GM19023 (cell line): ENCODE results near the gene ALS2CL.
"Not testable (repeated sequence)": the region's sequence is repeated elsewhere in the genome, so short reads cannot be mapped to it uniquely, and the experiment has no call there.

ENCODE experiments used
- ATAC-seq: cut with Tn5 transposase; IDR thresholded peaks from one replicate; pipeline ENCODE4 v1.9.1; 2021; ENCODE audit warnings: mild to moderate bottlenecking, moderate library complexity; ENCODE audit not compliant: unreplicated experiment

Gene ALS2CL, protein sequence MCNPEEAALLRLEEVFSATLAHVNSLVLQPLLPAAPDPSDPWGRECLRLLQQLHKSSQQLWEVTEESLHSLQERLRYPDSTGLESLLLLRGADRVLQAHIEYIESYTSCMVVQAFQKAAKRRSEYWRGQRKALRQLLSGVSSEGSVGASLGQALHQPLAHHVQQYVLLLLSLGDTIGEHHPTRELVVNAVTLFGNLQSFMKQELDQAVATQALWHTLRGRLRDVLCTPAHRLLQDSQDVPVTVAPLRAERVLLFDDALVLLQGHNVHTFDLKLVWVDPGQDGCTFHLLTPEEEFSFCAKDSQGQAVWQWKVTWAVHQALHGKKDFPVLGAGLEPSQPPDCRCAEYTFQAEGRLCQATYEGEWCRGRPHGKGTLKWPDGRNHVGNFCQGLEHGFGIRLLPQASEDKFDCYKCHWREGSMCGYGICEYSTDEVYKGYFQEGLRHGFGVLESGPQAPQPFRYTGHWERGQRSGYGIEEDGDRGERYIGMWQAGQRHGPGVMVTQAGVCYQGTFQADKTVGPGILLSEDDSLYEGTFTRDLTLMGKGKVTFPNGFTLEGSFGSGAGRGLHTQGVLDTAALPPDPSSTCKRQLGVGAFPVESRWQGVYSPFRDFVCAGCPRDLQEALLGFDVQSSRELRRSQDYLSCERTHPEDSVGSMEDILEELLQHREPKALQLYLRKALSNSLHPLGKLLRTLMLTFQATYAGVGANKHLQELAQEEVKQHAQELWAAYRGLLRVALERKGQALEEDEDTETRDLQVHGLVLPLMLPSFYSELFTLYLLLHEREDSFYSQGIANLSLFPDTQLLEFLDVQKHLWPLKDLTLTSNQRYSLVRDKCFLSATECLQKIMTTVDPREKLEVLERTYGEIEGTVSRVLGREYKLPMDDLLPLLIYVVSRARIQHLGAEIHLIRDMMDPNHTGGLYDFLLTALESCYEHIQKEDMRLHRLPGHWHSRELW

GRCh38 chr3:46693038-46693891, at the start of gene ALS2CL:
ALS2CL (minus strand) TSS chr3:46693679; CDS start chr3:46689440, 4,239 bp downstream.
- ATAC-seq, result no peak

GRCh38 chr3:46742992-46743585, 49.6 kb upstream of the ALS2CL start:
- no peak for ATAC-seq

DNA sequence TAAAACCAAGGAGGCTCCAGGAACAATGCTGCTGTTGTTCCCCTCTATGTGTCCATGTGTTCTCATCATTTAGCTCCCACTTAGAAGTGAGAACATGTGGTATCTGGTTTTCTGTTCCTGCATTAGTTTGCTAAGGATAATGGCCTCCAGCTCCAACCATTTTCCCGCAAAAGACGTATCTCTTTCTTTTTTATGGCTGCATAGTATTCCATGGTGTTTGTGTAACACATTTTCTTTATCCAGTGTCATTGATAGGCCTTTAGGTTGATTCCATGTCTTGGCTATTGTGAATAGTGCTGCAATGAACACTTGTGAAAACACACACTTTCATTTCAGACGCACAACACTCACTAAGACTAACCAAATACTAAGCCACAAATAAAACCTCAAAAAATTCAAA, 46.1 kb upstream of the ALS2CL start:
- not testable (repeated sequence) for ATAC-seq

GRCh38 chr3:46737329-46737731, 43.9 kb upstream of the ALS2CL start:
- no peak for ATAC-seq

DNA sequence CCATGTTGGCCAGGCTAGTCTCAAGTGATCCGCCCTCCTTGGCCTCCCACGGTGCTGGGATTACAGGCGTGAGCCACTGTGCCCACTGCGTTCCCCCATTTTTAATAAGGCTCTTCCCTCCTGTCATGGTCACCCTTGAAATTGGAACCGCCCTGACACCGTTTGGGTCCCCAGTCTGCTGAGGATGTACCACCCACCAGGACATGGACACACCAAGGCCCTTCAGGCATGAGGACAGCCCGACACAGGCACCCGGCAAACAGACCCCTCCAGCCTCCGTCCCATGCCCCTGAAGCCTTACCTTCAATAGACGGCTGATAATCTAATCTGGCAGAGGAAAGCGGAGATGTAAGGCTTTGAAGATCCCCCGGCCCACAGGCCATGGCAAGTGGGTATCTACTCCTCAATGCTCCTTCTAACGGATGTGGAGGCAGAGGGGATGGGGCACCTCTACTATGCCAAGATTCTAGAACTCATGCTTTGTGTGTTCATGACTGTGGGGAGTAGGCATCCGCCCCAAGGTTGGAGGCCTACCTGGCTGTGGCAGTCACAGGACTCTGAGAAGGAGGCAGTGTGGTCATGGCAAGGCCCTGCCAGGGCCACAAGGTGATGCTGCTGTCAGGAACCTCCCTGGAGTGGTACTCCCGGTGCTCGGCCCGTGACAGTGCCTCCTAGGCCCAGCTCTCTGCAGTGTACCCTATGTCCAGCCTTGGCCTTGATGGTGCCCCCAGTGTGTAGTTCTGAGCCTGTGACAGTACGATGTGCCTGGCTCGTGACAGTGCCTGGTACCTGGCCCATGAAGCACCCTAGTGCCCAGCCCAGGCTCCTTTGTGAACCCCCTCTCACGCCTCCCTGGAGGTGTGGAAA, 42.8 kb upstream of the ALS2CL start:
- no peak for ATAC-seq

GRCh38 chr3:46734773-46735172, 41.3 kb upstream of the ALS2CL start:
- ATAC-seq, result no peak

DNA sequence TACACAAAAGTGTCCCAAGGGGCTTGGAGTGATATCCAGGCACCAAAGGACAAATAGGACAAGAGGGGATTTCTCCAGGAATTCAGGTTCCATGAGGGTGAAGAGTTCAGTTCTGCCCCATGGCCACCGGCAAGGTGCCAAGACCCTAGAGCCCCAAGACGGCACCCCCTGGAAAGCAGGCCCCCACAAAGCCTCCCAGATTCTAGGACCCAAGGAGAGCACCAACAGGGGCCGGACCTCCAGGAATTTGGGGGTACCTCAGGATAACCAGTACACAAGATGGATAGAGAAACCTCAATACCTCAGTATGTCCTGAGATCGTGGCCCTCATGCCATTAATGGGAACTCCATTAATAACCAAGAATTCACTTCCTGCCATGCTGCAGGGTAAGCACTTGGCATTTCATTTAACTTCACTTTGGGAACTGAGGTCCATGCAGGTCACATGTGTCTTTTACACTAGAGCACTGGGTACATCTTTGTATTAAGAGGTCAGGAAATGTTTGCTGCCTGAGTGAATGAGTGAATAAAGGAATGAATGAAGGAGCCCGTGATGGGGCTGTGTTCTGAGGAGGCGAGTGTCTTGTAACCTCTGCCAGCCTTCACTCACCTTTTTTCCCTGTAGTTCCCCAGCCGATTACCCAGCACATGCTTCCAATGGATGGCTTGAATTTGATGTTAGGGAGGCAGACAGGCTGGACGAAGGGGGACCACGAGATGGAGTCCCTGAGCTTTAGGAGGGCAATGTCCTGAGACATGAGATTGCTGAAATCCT, 39.7 kb upstream of the ALS2CL start:
- ATAC-seq, result no peak

GRCh38 chr3:46731795-46732194, 38.3 kb upstream of the ALS2CL start:
- no peak for ATAC-seq

- ATAC-seq, result no peak
These were observed 37.3 kb upstream of the ALS2CL start for GRCh38 chr3:46730819-46731218.

GRCh38 chr3:46729038-46729437, 35.6 kb upstream of the ALS2CL start:
- ATAC-seq, result no peak

- no peak for ATAC-seq
These were observed 32.3 kb upstream of the ALS2CL start for GRCh38 chr3:46725621-46726314.

DNA sequence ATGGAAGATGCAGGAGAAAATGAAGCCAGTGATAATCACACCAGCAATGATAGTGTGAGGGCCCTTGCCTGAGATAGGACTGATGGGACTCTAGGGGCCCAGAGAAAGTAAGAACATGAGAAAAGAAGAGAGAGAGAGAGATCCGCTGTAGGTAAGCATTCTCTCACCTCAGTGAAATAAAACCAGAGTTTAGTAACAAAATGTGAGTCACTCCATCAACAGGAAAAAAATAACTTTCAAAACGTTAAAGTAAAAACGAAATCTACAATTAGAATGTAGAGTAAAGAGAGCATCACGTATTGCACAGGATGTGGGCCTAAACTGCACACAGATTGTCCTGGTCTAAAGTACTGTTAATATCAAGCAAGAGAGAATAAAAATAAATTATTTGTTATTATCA, 30.9 kb upstream of the ALS2CL start:
- ATAC-seq, result no peak

- ATAC-seq, result no peak
These were observed 29.0 kb upstream of the ALS2CL start for GRCh38 chr3:46722443-46722842.

DNA sequence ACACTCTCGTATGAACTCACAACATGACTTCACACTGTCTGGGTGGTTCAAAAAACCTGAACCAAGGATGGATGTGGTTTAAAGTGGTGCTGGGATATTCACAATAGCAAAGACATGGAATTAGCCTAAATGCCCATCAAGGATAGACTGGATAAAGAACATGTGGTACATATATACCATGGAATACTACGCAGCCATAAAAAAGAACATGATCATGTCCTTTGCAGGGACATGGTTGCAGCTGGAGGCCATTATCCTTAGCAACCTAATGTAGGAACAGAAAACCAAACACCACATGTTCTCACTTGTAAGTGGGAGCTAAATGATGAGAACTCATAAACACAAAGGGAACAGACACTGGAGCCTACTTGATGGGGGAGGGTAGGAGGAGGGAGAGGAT, 27.5 kb upstream of the ALS2CL start:
- ATAC-seq, result no peak

GRCh38 chr3:46719735-46720271, 26.3 kb upstream of the ALS2CL start:
- ATAC-seq, result no peak

- no peak for ATAC-seq
These were observed 25.6 kb upstream of the ALS2CL start for GRCh38 chr3:46719044-46719565.

- no peak for ATAC-seq
These were observed 24.2 kb upstream of the ALS2CL start, which contains the start of gene PRSS50 for GRCh38 chr3:46717447-46718231. PRSS50 (minus strand) TSS chr3:46717869; CDS start chr3:46717824, 45 bp downstream.
